ENCODE data around the gene NMU. TPM values are rescaled to one million over a fixed set of nuclear protein-coding genes. Genes with fewer than 3 reads are reported as not detected.

The NMU gene
- total and polyA plus RNA-seq, 9 of the 15 experiments (the other 6 are each of a cell fraction or from before 2014, with no cell fraction given): 73.8 to 846 (median 599) TPM

DNA sequence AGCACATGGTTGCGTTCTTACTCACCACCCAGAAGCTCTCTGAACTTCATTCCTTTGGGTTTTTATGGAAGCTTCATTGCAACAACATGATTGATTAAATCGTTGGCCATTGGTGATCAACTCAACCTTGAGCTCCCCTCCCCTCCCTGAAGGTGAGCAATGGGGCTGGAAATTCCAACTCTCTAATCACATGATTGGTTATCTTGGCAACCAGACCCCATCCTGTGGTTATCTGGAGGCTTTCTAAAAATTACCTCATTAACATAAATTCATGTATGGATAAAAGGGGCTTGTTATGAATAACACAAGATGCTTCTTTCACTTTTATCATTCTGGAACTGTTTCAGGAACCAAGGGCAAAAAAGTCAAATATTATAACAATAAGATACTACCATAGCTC is 34.6 kb upstream of the NMU start (continued):
- TF ChIP-seq EP300 (IDR thresholded peaks at IDR 0.05; ENCODE audit: low read length) (peak; percentile 42; the same call in 1 of the 2 replicates), ZNF589 (CRISPR knock-in tag; IDR thresholded peaks at IDR 0.05; ENCODE audit: low read depth) (peak; percentile 41; the same call in 1 of the 2 replicates), RBBP5 (IDR thresholded peaks at IDR 0.05; ENCODE audit: borderline replicate concordance, insufficient read depth, low read length, poor library complexity, severe bottlenecking) (no peak), TEAD4 (IDR thresholded peaks at IDR 0.05; ENCODE audit: low read length) (peak; percentile 76), TEAD4 (CRISPR knock-in tag; IDR thresholded peaks at IDR 0.05; ENCODE audit: borderline replicate concordance) (no peak), ARID1B (IDR thresholded peaks at IDR 0.05) (peak; percentile 73), ESRRA (IDR thresholded peaks at IDR 0.05; ENCODE audit: borderline replicate concordance, low read depth) (peak; percentile 74; the same call in 1 of the 2 replicates), ATF7 (IDR thresholded peaks at IDR 0.05) (peak; percentile 30; the same call in 1 of the 2 replicates), ADNP (tag; IDR thresholded peaks at IDR 0.05) (no peak), MAZ (CRISPR knock-in tag; conservative IDR thresholded peaks at IDR 0.05 in 1 of 2, IDR thresholded peaks at IDR 0.05 in 1 of 2) (no peak), TAL1 (IDR thresholded peaks at IDR 0.05) (peak; percentile 66), ZNF696 (CRISPR knock-in tag; conservative IDR thresholded peaks at IDR 0.05) (no peak), TCF3 (CRISPR knock-in tag; IDR thresholded peaks at IDR 0.05) (peak; percentile 71)
- TF ChIP-seq, protein P1, sequence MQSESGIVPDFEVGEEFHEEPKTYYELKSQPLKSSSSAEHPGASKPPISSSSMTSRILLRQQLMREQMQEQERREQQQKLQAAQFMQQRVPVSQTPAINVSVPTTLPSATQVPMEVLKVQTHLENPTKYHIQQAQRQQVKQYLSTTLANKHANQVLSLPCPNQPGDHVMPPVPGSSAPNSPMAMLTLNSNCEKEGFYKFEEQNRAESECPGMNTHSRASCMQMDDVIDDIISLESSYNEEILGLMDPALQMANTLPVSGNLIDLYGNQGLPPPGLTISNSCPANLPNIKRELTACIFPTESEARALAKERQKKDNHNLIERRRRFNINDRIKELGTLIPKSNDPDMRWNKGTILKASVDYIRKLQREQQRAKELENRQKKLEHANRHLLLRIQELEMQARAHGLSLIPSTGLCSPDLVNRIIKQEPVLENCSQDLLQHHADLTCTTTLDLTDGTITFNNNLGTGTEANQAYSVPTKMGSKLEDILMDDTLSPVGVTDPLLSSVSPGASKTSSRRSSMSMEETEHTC (IDR thresholded peaks at IDR 0.05): peak; percentile 60; the same call in 1 of the 2 replicates
- TF ChIP-seq, protein P2, sequence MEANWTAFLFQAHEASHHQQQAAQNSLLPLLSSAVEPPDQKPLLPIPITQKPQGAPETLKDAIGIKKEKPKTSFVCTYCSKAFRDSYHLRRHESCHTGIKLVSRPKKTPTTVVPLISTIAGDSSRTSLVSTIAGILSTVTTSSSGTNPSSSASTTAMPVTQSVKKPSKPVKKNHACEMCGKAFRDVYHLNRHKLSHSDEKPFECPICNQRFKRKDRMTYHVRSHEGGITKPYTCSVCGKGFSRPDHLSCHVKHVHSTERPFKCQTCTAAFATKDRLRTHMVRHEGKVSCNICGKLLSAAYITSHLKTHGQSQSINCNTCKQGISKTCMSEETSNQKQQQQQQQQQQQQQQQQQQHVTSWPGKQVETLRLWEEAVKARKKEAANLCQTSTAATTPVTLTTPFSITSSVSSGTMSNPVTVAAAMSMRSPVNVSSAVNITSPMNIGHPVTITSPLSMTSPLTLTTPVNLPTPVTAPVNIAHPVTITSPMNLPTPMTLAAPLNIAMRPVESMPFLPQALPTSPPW (CRISPR knock-in tag; IDR thresholded peaks at IDR 0.05): 0 out of 2 replicates have a peak, but pooled peaks have one; percentile 28
- TF ChIP-seq, protein P3, sequence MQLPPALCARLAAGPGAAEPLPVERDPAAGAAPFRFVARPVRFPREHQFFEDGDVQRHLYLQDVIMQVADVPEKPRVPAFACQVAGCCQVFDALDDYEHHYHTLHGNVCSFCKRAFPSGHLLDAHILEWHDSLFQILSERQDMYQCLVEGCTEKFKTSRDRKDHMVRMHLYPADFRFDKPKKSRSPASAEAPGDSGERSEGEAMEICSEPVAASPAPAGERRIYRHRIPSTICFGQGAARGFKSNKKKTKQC (CRISPR knock-in tag; IDR thresholded peaks at IDR 0.05): no peak
- TF ChIP-seq, protein P4, sequence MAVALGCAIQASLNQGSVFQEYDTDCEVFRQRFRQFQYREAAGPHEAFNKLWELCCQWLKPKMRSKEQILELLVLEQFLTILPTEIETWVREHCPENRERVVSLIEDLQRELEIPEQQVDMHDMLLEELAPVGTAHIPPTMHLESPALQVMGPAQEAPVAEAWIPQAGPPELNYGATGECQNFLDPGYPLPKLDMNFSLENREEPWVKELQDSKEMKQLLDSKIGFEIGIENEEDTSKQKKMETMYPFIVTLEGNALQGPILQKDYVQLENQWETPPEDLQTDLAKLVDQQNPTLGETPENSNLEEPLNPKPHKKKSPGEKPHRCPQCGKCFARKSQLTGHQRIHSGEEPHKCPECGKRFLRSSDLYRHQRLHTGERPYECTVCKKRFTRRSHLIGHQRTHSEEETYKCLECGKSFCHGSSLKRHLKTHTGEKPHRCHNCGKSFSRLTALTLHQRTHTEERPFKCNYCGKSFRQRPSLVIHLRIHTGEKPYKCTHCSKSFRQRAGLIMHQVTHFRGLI (CRISPR knock-in tag; IDR thresholded peaks at IDR 0.05): no peak
- TF ChIP-seq, protein P5, sequence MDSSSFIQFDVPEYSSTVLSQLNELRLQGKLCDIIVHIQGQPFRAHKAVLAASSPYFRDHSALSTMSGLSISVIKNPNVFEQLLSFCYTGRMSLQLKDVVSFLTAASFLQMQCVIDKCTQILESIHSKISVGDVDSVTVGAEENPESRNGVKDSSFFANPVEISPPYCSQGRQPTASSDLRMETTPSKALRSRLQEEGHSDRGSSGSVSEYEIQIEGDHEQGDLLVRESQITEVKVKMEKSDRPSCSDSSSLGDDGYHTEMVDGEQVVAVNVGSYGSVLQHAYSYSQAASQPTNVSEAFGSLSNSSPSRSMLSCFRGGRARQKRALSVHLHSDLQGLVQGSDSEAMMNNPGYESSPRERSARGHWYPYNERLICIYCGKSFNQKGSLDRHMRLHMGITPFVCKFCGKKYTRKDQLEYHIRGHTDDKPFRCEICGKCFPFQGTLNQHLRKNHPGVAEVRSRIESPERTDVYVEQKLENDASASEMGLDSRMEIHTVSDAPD (CRISPR knock-in tag; IDR thresholded peaks at IDR 0.05): no peak

Data from K562 (cell line).